Measurements from ENCODE around the gene RIPOR1.

RIPOR1 gene

GRCh38 chr16:67565470-67566100 lies 37.0 kb downstream of the RIPOR1 start:
- DNase-seq (ENCODE audit: low read depth) = peak; percentile 50
- peak overlapping the region; percentile 96 for H3K4me3 ChIP-seq (ENCODE audit: low read depth, low read length)
- no peak for TF ChIP-seq CTCF (IDR thresholded peaks at IDR 0.05; ENCODE audit: insufficient read depth, low read depth, low read length, missing control alignments)

- no peak overlapping the region for H3K4me3 ChIP-seq (ENCODE audit: low read depth, low read length)
- DNase-seq (ENCODE audit: low read depth) = no peak
These were observed 42.8 kb downstream of the RIPOR1 start for GRCh38 chr16:67571464-67571863.

GRCh38 chr16:67571981-67572431 lies 43.4 kb downstream of the RIPOR1 start:
- no peak overlapping the region for H3K4me3 ChIP-seq (ENCODE audit: low read depth, low read length)
- no peak for DNase-seq (ENCODE audit: low read depth)
- TF ChIP-seq CTCF (IDR thresholded peaks at IDR 0.05; ENCODE audit: insufficient read depth, low read depth, low read length, missing control alignments) = no peak

More at GRCh38 chr16:67571464-67571863, 42.8 kb downstream of the RIPOR1 start:
- no peak for TF ChIP-seq CTCF (IDR thresholded peaks at IDR 0.05; ENCODE audit: insufficient read depth, low read depth, low read length, missing control alignments)

DNA sequence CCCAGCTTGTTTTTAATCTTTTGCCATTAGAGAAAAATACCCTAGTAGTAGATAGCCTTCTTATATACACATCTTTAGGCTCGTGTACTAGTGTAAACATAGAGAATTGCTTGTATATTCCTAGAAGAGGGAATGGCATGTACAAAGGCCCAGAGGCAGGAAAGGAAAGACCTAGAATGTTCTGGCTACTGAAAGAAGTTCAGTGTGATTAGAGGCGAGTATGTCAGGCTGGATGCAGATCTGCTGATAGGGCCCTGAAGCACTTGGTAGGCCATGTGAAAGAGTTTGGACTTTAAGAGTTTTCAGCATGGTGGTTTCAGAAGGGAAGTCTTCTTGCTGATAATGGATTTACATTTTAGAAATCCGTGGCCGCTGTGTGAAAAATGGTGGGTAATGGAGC lies 51.1 kb downstream of the RIPOR1 start:
- H3K4me3 ChIP-seq (ENCODE audit: low read depth, low read length) = no peak overlapping the region
- no peak for TF ChIP-seq CTCF (IDR thresholded peaks at IDR 0.05; ENCODE audit: insufficient read depth, low read depth, low read length, missing control alignments)
- DNase-seq (ENCODE audit: low read depth) = no peak

DNA sequence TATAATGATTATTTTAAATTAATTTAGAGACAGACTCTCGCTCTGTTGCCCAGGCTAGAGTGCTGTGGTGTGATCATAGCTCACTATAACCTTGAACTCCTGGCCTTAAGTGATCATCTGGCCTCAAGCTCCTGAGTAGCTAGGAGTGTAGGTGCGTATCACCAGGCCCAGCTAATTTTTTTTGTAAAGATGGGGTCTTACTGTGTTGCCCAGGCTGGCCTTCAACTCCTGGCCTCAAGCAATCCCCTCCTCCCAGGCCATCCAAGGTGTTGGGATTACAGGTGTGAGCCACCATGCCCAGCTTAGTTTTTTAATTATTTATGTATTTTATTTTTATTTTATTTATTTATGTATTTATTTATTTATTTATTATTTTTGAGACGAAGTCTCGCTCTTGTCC lies 51.6 kb downstream of the RIPOR1 start:
- no peak for DNase-seq (ENCODE audit: low read depth)
- H3K4me3 ChIP-seq (ENCODE audit: low read depth, low read length) = no peak overlapping the region
- TF ChIP-seq CTCF (IDR thresholded peaks at IDR 0.05; ENCODE audit: insufficient read depth, low read depth, low read length, missing control alignments) = no peak

DNA sequence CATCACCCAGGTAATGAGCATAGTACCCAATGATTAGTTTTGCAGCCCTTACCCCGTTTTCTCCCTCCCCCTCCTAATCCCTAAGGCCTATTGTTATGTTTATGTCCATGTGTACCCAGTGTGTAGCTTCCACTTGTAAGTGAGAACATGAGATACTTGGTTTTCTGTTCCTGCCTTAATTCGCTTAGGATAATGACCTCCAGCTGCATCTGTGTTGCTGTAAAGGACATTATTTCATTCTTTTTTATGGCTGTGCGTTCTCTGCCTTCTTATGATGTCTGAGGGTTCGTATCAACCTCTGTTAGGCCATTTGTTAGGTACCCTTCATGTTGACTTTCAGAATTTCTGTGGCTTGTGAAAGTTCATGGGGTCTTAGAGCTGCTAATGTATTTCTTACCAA lies 64.7 kb downstream of the RIPOR1 start:
- no peak for TF ChIP-seq CTCF (IDR thresholded peaks at IDR 0.05; ENCODE audit: insufficient read depth, low read depth, low read length, missing control alignments)
- no peak for DNase-seq (ENCODE audit: low read depth)
- no peak overlapping the region for H3K4me3 ChIP-seq (ENCODE audit: low read depth, low read length)

- no peak for DNase-seq (ENCODE audit: low read depth)
- no peak overlapping the region for H3K4me3 ChIP-seq (ENCODE audit: low read depth, low read length)
- no peak for TF ChIP-seq CTCF (IDR thresholded peaks at IDR 0.05; ENCODE audit: insufficient read depth, low read depth, low read length, missing control alignments)
These were observed 65.1 kb downstream of the RIPOR1 start for GRCh38 chr16:67593701-67594100.

All from GM12865 (cell line).